Memory B cell (primary cell): Measurements from ENCODE around the gene ZNHIT1.
"Not testable (repeated sequence)": the region's sequence is repeated elsewhere in the genome, so short reads cannot be mapped to it uniquely, and the experiment has no call there.

ENCODE experiments used
- ATAC-seq: fragments of 150-1000 bp; cut with Tn5 transposase; 2 replicates; pipeline ENCODE4 v1.10.0; 2021; ENCODE audit warnings: low read depth, mild to moderate bottlenecking, moderate library complexity
- DNase-seq, 2 donors: peaks; one replicate each; pipeline ENCODE4 v3.0.0; 2022; ENCODE audit warnings: low spot score in 2 of 2
- H3K27ac Mint-ChIP-seq: one replicate; pipeline ENCODE4 v1.8.0; 2022; ENCODE audit warnings: mild to moderate bottlenecking, moderate library complexity, mixed read lengths
- H3K27me3 Mint-ChIP-seq: one replicate; pipeline ENCODE4 v1.8.0; 2022; ENCODE audit warnings: mixed read lengths
- H3K36me3 Mint-ChIP-seq: one replicate; pipeline ENCODE4 v1.8.0; 2022; ENCODE audit warnings: mild to moderate bottlenecking, mixed read lengths
- H3K4me1 Mint-ChIP-seq: one replicate; pipeline ENCODE4 v1.8.0; 2022; ENCODE audit warnings: mixed read lengths
- H3K4me3 Mint-ChIP-seq: one replicate; pipeline ENCODE4 v1.8.0; 2022; ENCODE audit warnings: mild to moderate bottlenecking, moderate library complexity, mixed read lengths
- H3K9me3 Mint-ChIP-seq: one replicate; pipeline ENCODE4 v1.8.0; 2022; ENCODE audit warnings: mixed read lengths

ZNHIT1 gene

DNA sequence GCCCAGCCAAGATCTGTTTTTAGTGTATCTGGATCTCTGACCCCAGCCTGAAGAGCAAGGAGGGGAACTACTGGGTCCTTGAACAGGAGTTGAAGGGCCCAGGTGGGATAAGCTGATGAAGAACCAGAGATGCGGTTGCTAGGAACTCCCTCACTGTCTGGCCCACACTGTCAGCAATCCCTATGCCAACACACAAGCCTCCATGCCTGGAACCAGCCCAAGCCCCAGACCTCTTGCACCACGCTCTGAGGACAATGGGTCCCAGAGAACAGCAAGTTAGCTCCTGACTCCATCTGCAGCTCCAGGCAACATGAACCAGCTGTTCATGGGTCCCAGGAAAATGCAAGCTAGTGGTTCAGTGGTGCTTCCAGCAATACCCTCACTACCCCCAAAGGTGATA, 40.3 kb upstream of the ZNHIT1 start:
- Mint-ChIP-seq H3K4me3 (no peak overlapping the region), H3K27me3 (peaks cover 41% of the 10 kb centered on the region), H3K9me3 (peaks cover 2% of the 10 kb centered on the region), H3K36me3 (peaks cover 2% of the 10 kb centered on the region), H3K27ac (no peak overlapping the region), H3K4me1 (peaks cover 21% of the 10 kb centered on the region)
- DNase-seq (no peak), ATAC-seq (no peak)

DNA sequence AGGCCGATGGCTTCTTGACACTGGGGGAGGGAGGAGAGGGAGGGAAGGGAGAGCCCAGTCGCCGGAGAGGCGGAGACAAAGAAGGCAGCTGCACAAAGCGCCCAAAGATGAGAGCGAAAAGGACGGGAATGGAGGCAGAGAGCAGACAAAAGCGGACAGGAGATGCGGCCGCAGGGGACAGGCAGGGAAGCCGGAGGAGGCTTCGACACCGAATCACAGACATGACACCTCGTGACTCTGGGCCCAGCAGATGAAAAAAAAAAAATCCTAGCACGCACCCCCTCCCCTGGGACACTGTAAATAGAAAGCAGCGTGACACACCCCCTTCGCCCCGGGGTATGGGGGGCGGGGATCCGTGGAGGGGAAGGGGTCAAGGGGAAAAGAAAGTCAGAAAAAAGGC, 38.8 kb upstream of the ZNHIT1 start:
- peaks cover 35% of the 10 kb centered on the region for H3K27me3 Mint-ChIP-seq

GRCh38 chr7:101179713-101180112, 38.3 kb upstream of the ZNHIT1 start:
- Mint-ChIP-seq H3K27ac (no peak overlapping the region), H3K4me3 (no peak overlapping the region), H3K9me3 (no peaks in the 10 kb centered on the region), H3K36me3 (no peaks in the 10 kb centered on the region), H3K27me3 (peaks cover 36% of the 10 kb centered on the region), H3K4me1 (peaks cover 11% of the 10 kb centered on the region)
- ATAC-seq (no peak), DNase-seq (no peak)

More for the DNA sequence above, 38.8 kb upstream of the ZNHIT1 start:
- ATAC-seq, result no peak
- peaks cover 1% of the 10 kb centered on the region for H3K36me3 Mint-ChIP-seq
- H3K27ac Mint-ChIP-seq, result no peak overlapping the region
- peaks cover 1% of the 10 kb centered on the region for H3K9me3 Mint-ChIP-seq
- DNase-seq, result no peak
- H3K4me3 Mint-ChIP-seq, result peak overlapping the region; percentile 42
- peaks cover 16% of the 10 kb centered on the region for H3K4me1 Mint-ChIP-seq

GRCh38 chr7:101180130-101180755, 37.7 kb upstream of the ZNHIT1 start, which contains the start of gene NAT16:
NAT16 (minus strand) TSS chr7:101180293; CDS start chr7:101174807, 5,486 bp downstream.
- no peak for ATAC-seq
- H3K27me3 Mint-ChIP-seq, result peaks cover 33% of the 10 kb centered on the region
- peak within 1 kb of the TSS; percentile 42 for H3K4me3 Mint-ChIP-seq
- H3K9me3 Mint-ChIP-seq, result no peaks in the 10 kb centered on the region
- DNase-seq, result no peak
- H3K27ac Mint-ChIP-seq, result no peak within 1 kb of the TSS
- peaks cover 9% of the 10 kb centered on the region for H3K4me1 Mint-ChIP-seq
- H3K36me3 Mint-ChIP-seq, result no peaks in the 10 kb centered on the region

DNA sequence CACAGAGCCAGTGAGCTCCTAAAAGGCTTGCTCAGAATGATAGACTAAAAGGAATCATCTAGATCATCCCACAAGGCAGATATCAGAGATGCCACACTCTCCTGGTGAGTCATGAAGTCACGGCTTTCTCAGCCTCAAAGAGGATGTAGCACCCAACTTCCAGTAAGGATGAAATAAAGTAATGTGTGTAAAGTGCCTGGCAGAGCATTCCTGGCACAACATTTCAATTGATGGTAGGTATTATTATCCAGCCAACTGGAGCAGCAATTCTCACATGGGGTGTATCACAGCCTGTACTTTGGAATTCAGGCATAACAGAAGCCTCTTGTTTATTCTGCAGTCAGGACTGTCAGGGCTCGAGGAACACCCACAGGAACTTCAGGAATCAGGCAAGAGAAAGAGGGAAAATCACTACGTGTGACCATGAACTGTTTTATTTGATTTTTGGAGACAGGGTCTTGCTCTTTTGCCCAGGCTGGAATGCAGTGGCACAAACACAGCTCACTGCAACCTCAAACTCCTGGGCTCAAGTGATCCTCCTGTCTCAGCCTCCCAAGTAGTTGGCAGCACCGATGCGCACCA, 32.6 kb upstream of the ZNHIT1 start:
- no peak for DNase-seq
- no peak overlapping the region for H3K27ac Mint-ChIP-seq
- H3K36me3 Mint-ChIP-seq, result no peaks in the 10 kb centered on the region
- H3K27me3 Mint-ChIP-seq, result peaks cover 22% of the 10 kb centered on the region
- H3K4me3 Mint-ChIP-seq, result no peak overlapping the region
- peaks cover 5% of the 10 kb centered on the region for H3K4me1 Mint-ChIP-seq
- no peaks in the 10 kb centered on the region for H3K9me3 Mint-ChIP-seq
- no peak for ATAC-seq

GRCh38 chr7:101186194-101186593, 31.8 kb upstream of the ZNHIT1 start:
- Mint-ChIP-seq H3K27ac (no peak overlapping the region), H3K4me3 (no peak overlapping the region), H3K36me3 (no peaks in the 10 kb centered on the region), H3K4me1 (peaks cover 5% of the 10 kb centered on the region), H3K27me3 (peaks cover 18% of the 10 kb centered on the region), H3K9me3 (no peaks in the 10 kb centered on the region)
- ATAC-seq (no peak), DNase-seq (no peak)

DNA sequence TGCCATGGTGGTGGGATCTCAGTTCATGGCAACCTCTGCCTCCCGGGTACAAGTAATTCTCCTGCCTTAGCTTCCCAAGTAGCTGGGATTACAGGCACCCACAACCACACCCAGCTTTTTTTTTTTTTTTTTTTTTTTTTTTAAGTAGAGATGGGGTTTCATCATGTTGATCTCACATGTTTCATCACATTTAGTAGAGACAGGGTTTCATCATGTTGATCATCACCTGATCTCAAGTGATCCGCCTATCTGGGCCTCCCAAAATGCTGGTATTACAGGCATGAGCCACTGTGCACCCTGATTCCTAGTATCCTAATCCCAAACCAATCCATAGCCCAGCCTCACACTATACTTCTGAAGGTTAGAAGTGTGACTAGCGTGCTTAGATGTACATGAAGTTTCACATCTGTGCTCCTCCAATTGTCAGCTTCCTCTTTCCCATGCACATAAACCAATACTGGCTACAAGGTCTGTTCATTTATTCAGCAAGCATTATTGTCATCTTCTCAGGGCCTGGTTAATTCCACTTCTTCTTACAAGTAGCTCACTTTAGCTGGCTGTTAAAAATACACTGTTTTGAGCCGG, 31.0 kb upstream of the ZNHIT1 start:
- DNase-seq (no peak), ATAC-seq (peak; percentile 37)
- Mint-ChIP-seq H3K4me3 (no peak overlapping the region), H3K4me1 (peaks cover 5% of the 10 kb centered on the region), H3K9me3 (no peaks in the 10 kb centered on the region), H3K27ac (no peak overlapping the region), H3K27me3 (peaks cover 17% of the 10 kb centered on the region), H3K36me3 (no peaks in the 10 kb centered on the region)

- no peak overlapping the region for H3K27ac Mint-ChIP-seq
- H3K4me3 Mint-ChIP-seq, result no peak overlapping the region
- no peaks in the 10 kb centered on the region for H3K9me3 Mint-ChIP-seq
- peaks cover 9% of the 10 kb centered on the region for H3K27me3 Mint-ChIP-seq
- no peak for ATAC-seq
- H3K4me1 Mint-ChIP-seq, result peaks cover 2% of the 10 kb centered on the region
- no peaks in the 10 kb centered on the region for H3K36me3 Mint-ChIP-seq
- no peak for DNase-seq
Observed at GRCh38 chr7:101189109-101189508, 28.9 kb upstream of the ZNHIT1 start.

- peaks cover under 1% of the 10 kb centered on the region for H3K36me3 Mint-ChIP-seq
- H3K27ac Mint-ChIP-seq, result no peak overlapping the region
- ATAC-seq (no peak), DNase-seq (no peak)
- H3K27me3 Mint-ChIP-seq, result peaks cover 12% of the 10 kb centered on the region
- peaks cover under 1% of the 10 kb centered on the region for H3K4me1 Mint-ChIP-seq
- no peak overlapping the region for H3K4me3 Mint-ChIP-seq
- no peaks in the 10 kb centered on the region for H3K9me3 Mint-ChIP-seq
Observed at GRCh38 chr7:101195884-101196283, 22.1 kb upstream of the ZNHIT1 start.

- H3K27ac Mint-ChIP-seq, result no peak overlapping the region
- ATAC-seq (no peak), DNase-seq (no peak)
- no peaks in the 10 kb centered on the region for H3K9me3 Mint-ChIP-seq
- H3K36me3 Mint-ChIP-seq, result peaks cover 1% of the 10 kb centered on the region
- peaks cover 14% of the 10 kb centered on the region for H3K27me3 Mint-ChIP-seq
- H3K4me1 Mint-ChIP-seq, result peaks cover 8% of the 10 kb centered on the region
- no peak overlapping the region for H3K4me3 Mint-ChIP-seq
Observed at GRCh38 chr7:101197991-101198390, 20.0 kb upstream of the ZNHIT1 start.

DNA sequence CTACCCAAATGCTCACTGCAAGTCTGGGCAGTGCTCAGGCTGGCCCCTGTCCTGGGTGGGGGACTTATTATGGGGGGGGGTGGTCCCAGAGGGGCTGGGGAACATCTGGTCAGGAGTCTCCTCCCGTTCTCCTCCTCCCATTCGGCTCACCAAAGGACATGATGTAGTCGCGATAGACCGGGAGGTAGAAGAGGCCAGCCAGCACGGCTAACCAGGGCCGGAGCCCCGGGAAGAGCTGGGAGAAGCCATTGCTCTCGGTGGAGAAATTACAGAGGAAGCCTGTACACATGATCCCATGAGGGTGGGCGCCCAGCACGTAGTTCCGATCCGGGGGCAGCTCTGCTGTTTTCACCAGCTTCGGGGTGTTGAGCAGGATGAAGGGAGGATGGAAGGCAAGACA, 19.5 kb upstream of the ZNHIT1 start:
- H3K4me3 Mint-ChIP-seq, result no peak overlapping the region
- peaks cover 1% of the 10 kb centered on the region for H3K36me3 Mint-ChIP-seq
- H3K4me1 Mint-ChIP-seq, result peaks cover 11% of the 10 kb centered on the region
- DNase-seq (no peak), ATAC-seq (no peak)
- no peaks in the 10 kb centered on the region for H3K9me3 Mint-ChIP-seq
- H3K27me3 Mint-ChIP-seq, result peaks cover 14% of the 10 kb centered on the region
- no peak overlapping the region for H3K27ac Mint-ChIP-seq

GRCh38 chr7:101199522-101199921, 18.4 kb upstream of the ZNHIT1 start:
- H3K27ac Mint-ChIP-seq, H3K9me3 Mint-ChIP-seq, H3K36me3 Mint-ChIP-seq, ATAC-seq, DNase-seq, H3K4me3 Mint-ChIP-seq: not testable (repeated sequence)
- Mint-ChIP-seq H3K27me3 (peaks cover 14% of the 10 kb centered on the region), H3K4me1 (peaks cover 15% of the 10 kb centered on the region)

GRCh38 chr7:101200504-101200861, 17.5 kb upstream of the ZNHIT1 start:
- peaks cover 1% of the 10 kb centered on the region for H3K36me3 Mint-ChIP-seq
- H3K4me3 Mint-ChIP-seq, result no peak overlapping the region
- H3K4me1 Mint-ChIP-seq, result peaks cover 15% of the 10 kb centered on the region
- H3K27me3 Mint-ChIP-seq, result peaks cover 14% of the 10 kb centered on the region
- ATAC-seq (no peak), DNase-seq (no peak)
- H3K27ac Mint-ChIP-seq, result no peak overlapping the region
- H3K9me3 Mint-ChIP-seq, result no peaks in the 10 kb centered on the region

DNA sequence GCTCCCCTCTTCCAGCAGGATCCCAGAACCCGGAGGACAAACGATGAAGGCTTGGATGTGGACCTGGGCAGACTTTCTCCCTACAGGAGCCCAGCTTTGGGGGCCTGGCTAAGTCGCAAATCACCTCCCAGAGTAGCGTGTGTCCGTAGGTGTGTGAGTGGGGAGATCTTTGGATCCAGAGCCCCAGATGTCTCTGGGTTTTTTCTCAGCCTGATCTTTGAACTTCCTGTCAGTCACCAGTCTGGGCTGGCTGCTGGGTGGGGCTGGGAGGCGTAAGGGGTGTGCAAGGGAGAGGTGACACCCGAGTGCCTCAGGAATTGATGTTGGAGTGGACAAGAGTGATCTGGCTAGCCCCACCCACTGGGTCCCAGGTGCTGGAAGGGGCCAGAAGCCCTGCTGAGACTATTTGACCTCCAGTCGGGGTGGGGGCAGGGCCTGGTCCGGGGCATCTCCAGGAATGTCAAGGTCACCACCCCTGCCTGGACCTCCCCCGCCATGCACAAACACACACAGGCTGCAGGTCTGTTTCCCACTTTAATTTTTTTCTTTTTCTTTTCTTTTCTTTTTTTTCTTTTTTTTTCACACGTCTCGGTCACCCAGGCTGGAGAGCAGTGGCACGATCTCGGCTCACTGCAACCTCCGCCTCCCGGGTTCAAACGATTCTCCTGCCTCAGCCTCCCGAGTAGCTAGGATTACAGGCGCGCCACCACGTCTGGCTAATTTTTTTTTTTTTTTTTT, 16.9 kb upstream of the ZNHIT1 start, which contains the start of gene MOGAT3:
Gene MOGAT3 (minus strand): TSS at position 175 of the 738 bp plus-strand sequence. CDS start 182 bp downstream, outside the sequence.
- peaks cover 15% of the 10 kb centered on the region for H3K4me1 Mint-ChIP-seq
- peak within 1 kb of the TSS; percentile 50 for H3K4me3 Mint-ChIP-seq
- ATAC-seq (no peak), DNase-seq (no peak)
- peaks cover 11% of the 10 kb centered on the region for H3K27me3 Mint-ChIP-seq
- peaks cover 4% of the 10 kb centered on the region for H3K36me3 Mint-ChIP-seq
- H3K27ac Mint-ChIP-seq, result no peak within 1 kb of the TSS
- H3K9me3 Mint-ChIP-seq, result no peaks in the 10 kb centered on the region
